ENCODE measurements around the gene SOX3. TPM values are rescaled to one million over a fixed set of nuclear protein-coding genes. Genes with fewer than 3 reads are reported as not detected.

SOX3 gene
- total RNA-seq, 1 donor from 2014 or later = not detected

DNA sequence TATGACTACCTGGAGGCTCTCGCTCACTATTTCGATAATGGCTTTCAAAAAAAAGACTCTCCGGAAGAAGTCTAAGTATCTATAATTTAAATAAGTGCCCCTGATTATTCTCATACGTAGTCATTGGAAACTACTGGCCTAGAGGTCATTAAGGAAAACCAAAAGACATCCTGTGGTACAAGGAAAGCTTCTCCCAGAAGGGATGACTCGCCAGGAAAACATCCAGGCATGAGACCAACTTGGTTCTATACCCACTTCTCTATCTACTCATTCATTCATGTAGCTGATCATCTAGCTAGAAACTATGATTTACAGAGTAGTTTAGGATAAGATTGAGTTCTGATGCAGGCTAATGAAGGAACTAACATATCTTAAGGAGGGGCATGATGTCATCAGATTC lies 37.7 kb downstream of the SOX3 start:
- no peak for DNase-seq (ENCODE audit: low spot score in 2 of 2, unreplicated experiment in 2 of 2)
- no peaks in the 10 kb centered on the region for H3K4me1 Mint-ChIP-seq
- no peak overlapping the region for H3K27ac Mint-ChIP-seq
- no peak overlapping the region for H3K4me3 Mint-ChIP-seq
- H3K27me3 Mint-ChIP-seq (ENCODE audit: low read depth) = no peaks in the 10 kb centered on the region
- H3K36me3 Mint-ChIP-seq = no peaks in the 10 kb centered on the region
- peaks cover 7% of the 10 kb centered on the region for H3K9me3 Mint-ChIP-seq
- no peak for TF ChIP-seq CTCF (IDR thresholded peaks at IDR 0.05; ENCODE audit: unreplicated experiment)

Other genes starting within 250 kb of the SOX3 start
- 283 to 308 TPM (median 293 TPM) in 3 replicates for gene LINC00632, start 204.7 kb upstream of the SOX3 start, total RNA-seq